Cardiac muscle cell (in vitro differentiated cells and primary cell): ENCODE measurements around the gene FAM78A. TPM values are rescaled to one million over a fixed set of nuclear protein-coding genes. Genes with fewer than 3 reads are reported as not detected.

Source experiments
- polyA plus RNA-seq: library from polyadenylated mRNA; unstranded; fragments of >200 nt; fragmentation: Nextera tagmentation; extraction: Ambion mirVana; gene quantifications from 2 replicates; pipeline ENCODE4 v1.2.1, GENCODE V29; 2016
- total RNA-seq: library from RNA; depleted of rRNA; stranded (reverse); fragments of >200 nt; gene quantifications from 2 replicates; pipeline ENCODE4 v1.2.3, GENCODE V29; 2016

The FAM78A gene
- total and polyA plus RNA-seq, 2 experiments from 2014 or later: 21.5 to 42.6 TPM

Other genes with a start within 250 kb of the FAM78A start
- gene AIF1L, start 180.0 kb downstream of the FAM78A start, total RNA-seq: 14.2 and 14.3 TPM in 2 replicates
- gene AIF1L, start 180.0 kb downstream of the FAM78A start, polyA plus RNA-seq: 18.8 and 25.9 TPM in 2 replicates
- gene NUP214, start 150.9 kb downstream of the FAM78A start, total RNA-seq: 18.7 and 29.0 TPM in 2 replicates
- gene NUP214, start 150.9 kb downstream of the FAM78A start, polyA plus RNA-seq: 14.7 and 15.9 TPM in 2 replicates
- gene PLPP7, start 13.2 kb upstream of the FAM78A start, total RNA-seq: 50.3 and 52.5 TPM in 2 replicates
- gene PLPP7, start 13.2 kb upstream of the FAM78A start, polyA plus RNA-seq: 36.9 and 42.5 TPM in 2 replicates
- 166 and 259 TPM in 2 replicates for gene PRRC2B, start 117.6 kb upstream of the FAM78A start, total RNA-seq
- 71.1 and 112 TPM in 2 replicates for gene PRRC2B, start 117.6 kb upstream of the FAM78A start, polyA plus RNA-seq
- 41.9 and 55.0 TPM in 2 replicates for gene POMT1, start 226.4 kb upstream of the FAM78A start, total RNA-seq
- gene POMT1, start 226.4 kb upstream of the FAM78A start, polyA plus RNA-seq: 37.4 and 60.6 TPM in 2 replicates